Smooth muscle cell (in vitro differentiated cells): ENCODE data around the gene KLHDC7B. TPM values are rescaled to one million over a fixed set of nuclear protein-coding genes. Genes with fewer than 3 reads are reported as not detected.

Experiments
- DNase-seq: peaks from one replicate; lab custom pipeline; 2025; ENCODE audit not compliant: unreplicated experiment; lab: John Stamatoyannopoulos, UW
- H2AFZ ChIP-seq: fragments of 200-600 bp; sonication (generic); 2 replicates; pipeline ENCODE4 v1.6.0; 2016; ENCODE audit warnings: antibody characterized with exemption, low read depth, mild to moderate bottlenecking
- H3F3A ChIP-seq: fragments of 200-600 bp; sonication (generic); 2 replicates; pipeline ENCODE4 v1.6.0; 2017; ENCODE audit warnings: antibody characterized with exemption, low read depth
- H3K27ac ChIP-seq: fragments of 200-600 bp; sonication (generic); 2 replicates; pipeline ENCODE4 v1.5.1; 2016; ENCODE audit warnings: low read depth, mild to moderate bottlenecking
- H3K27me3 ChIP-seq: fragments of 200-600 bp; sonication (generic); 2 replicates; pipeline ENCODE4 v1.6.1; 2016; ENCODE audit warnings: low read depth, mild to moderate bottlenecking
- H3K36me3 ChIP-seq: fragments of 200-600 bp; sonication (generic); 2 replicates; pipeline ENCODE4 v1.5.1; 2016; ENCODE audit warnings: low read depth
- H3K4me1 ChIP-seq: fragments of 200-600 bp; sonication (generic); 2 replicates; pipeline ENCODE4 v1.5.1; 2016; ENCODE audit warnings: low read depth
- H3K4me2 ChIP-seq: fragments of 200-600 bp; sonication (generic); 2 replicates; pipeline ENCODE4 v1.6.0; 2016; ENCODE audit warnings: mild to moderate bottlenecking
- H3K4me3 ChIP-seq: fragments of 200-600 bp; sonication (generic); 2 replicates; pipeline ENCODE4 v1.5.1; 2016; ENCODE audit warnings: mild to moderate bottlenecking
- H3K79me2 ChIP-seq: fragments of 200-600 bp; sonication (generic); 2 replicates; pipeline ENCODE4 v1.6.0; 2016; ENCODE audit warnings: low read depth, mild to moderate bottlenecking
- H3K9ac ChIP-seq: fragments of 200-600 bp; sonication (generic); 2 replicates; pipeline ENCODE4 v1.6.0; 2016; ENCODE audit warnings: low read depth
- H3K9me3 ChIP-seq: fragments of 200-600 bp; sonication (generic); replicated peaks from 2 replicates; pipeline ENCODE4 v1.5.1; 2016; ENCODE audit warnings: low read depth
- H4K20me1 ChIP-seq: fragments of 200-600 bp; sonication (generic); 2 replicates; pipeline ENCODE4 v1.6.0; 2016; ENCODE audit warnings: low read depth
- WGBS: methylation state at CpG from one replicate; pipeline ENCODE4 v1.1.7; 2016; ENCODE audit warnings: low lambda C conversion rate; 5-methylcytosine and 5-hydroxymethylcytosine counted together
- polyA plus RNA-seq: library from polyadenylated mRNA; unstranded; fragments of >200 nt; fragmentation: Nextera tagmentation; extraction: Ambion mirVana; gene quantifications from 2 replicates; pipeline ENCODE4 v1.2.1, GENCODE V29; 2016
- total RNA-seq: library from RNA; depleted of rRNA; stranded (reverse); fragments of >200 nt; gene quantifications from 2 replicates; pipeline ENCODE4 v1.2.3, GENCODE V29; 2014
- TF ChIP-seq, protein P1 (sequence below): fragments of 200-600 bp; sonication (generic); IDR thresholded peaks from 2 replicates; pipeline ENCODE4 v1.5.1; 2017; ENCODE audit warnings: borderline replicate concordance, mild to moderate bottlenecking, antibody characterized with exemption; ENCODE audit not compliant: insufficient read depth, poor library complexity, severe bottlenecking

Gene KLHDC7B
- total and polyA plus RNA-seq, 2 experiments from 2014 or later: 1.1 to 1.5 TPM

- peak overlapping the region; percentile 94 for H3K27ac ChIP-seq
- TF ChIP-seq, protein P1, sequence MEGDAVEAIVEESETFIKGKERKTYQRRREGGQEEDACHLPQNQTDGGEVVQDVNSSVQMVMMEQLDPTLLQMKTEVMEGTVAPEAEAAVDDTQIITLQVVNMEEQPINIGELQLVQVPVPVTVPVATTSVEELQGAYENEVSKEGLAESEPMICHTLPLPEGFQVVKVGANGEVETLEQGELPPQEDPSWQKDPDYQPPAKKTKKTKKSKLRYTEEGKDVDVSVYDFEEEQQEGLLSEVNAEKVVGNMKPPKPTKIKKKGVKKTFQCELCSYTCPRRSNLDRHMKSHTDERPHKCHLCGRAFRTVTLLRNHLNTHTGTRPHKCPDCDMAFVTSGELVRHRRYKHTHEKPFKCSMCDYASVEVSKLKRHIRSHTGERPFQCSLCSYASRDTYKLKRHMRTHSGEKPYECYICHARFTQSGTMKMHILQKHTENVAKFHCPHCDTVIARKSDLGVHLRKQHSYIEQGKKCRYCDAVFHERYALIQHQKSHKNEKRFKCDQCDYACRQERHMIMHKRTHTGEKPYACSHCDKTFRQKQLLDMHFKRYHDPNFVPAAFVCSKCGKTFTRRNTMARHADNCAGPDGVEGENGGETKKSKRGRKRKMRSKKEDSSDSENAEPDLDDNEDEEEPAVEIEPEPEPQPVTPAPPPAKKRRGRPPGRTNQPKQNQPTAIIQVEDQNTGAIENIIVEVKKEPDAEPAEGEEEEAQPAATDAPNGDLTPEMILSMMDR: no peak
- H3K4me1 ChIP-seq: peaks cover 6% of the 10 kb centered on the region
- no peaks in the 10 kb centered on the region for H3K9me3 ChIP-seq
- no peak for DNase-seq
- peak overlapping the region; percentile 97 for H3K9ac ChIP-seq
- no peaks in the 10 kb centered on the region for H3K36me3 ChIP-seq
- peak overlapping the region; percentile 96 for H2AFZ ChIP-seq
- no peaks in the 10 kb centered on the region for H3K27me3 ChIP-seq
- H4K20me1 ChIP-seq: no peaks in the 10 kb centered on the region
- peak overlapping the region; percentile 96 for H3K4me2 ChIP-seq
- 13% methylated on average over 22 of the region's 39 CpGs for WGBS
- H3F3A ChIP-seq: no peaks in the 10 kb centered on the region
- peaks cover 13% of the 10 kb centered on the region for H3K79me2 ChIP-seq
- peak overlapping the region; percentile 93 for H3K4me3 ChIP-seq
These were observed 36.3 kb downstream of the KLHDC7B start for GRCh38 chr22:50581950-50582492.

- TF ChIP-seq, protein P1: no peak
- Histone ChIP-seq H3K79me2 (peaks cover 13% of the 10 kb centered on the region), H3K27me3 (no peaks in the 10 kb centered on the region), H4K20me1 (no peaks in the 10 kb centered on the region), H3K27ac (peak within 1 kb of the TSS; percentile 94), H2AFZ (peak within 1 kb of the TSS; percentile 96), H3F3A (no peaks in the 10 kb centered on the region), H3K4me3 (peak within 1 kb of the TSS; percentile 93), H3K9ac (peak within 1 kb of the TSS; percentile 97), H3K4me1 (peaks cover 6% of the 10 kb centered on the region), H3K36me3 (no peaks in the 10 kb centered on the region), H3K9me3 (no peaks in the 10 kb centered on the region), H3K4me2 (peak within 1 kb of the TSS; percentile 96)
- peak; percentile 93 for DNase-seq
- WGBS: 1% methylated on average over 79 of the region's 96 CpGs
These were observed 37.0 kb downstream of the KLHDC7B start, which contains the start of gene CHKB for GRCh38 chr22:50582493-50583293. TSS of gene CHKB (minus strand) at chr22:50582849. CDS start at chr22:50582781, 68 bp downstream.

GRCh38 chr22:50583294-50583861 is 37.7 kb downstream of the KLHDC7B start:
- WGBS: 5% methylated on average over 35 of the region's 37 CpGs
- Histone ChIP-seq H3K9me3 (no peaks in the 10 kb centered on the region), H4K20me1 (no peaks in the 10 kb centered on the region), H3K4me2 (peak overlapping the region; percentile 92), H3K27me3 (no peaks in the 10 kb centered on the region), H3K79me2 (peaks cover 13% of the 10 kb centered on the region), H3K4me3 (peak overlapping the region; percentile 93), H3K9ac (peak overlapping the region; percentile 61), H3F3A (no peaks in the 10 kb centered on the region), H3K27ac (peak overlapping the region; percentile 10), H3K4me1 (peaks cover 6% of the 10 kb centered on the region), H2AFZ (peak overlapping the region; percentile 68), H3K36me3 (no peaks in the 10 kb centered on the region)
- no peak for DNase-seq
- TF ChIP-seq, protein P1: no peak
